Measurements from ENCODE around the gene PRR30. TPM values are rescaled to one million over a fixed set of nuclear protein-coding genes. Genes with fewer than 3 reads are reported as not detected.

Gene PRR30
- total RNA-seq, 1 experiment from 2014 or later = not detected

GRCh38 chr2:27108221-27108620, 31.0 kb downstream of the PRR30 start:
- Histone ChIP-seq H3K27ac (ENCODE audit: low read depth, low read length) (no peak overlapping the region), H3K36me3 (ENCODE audit: control insufficient read depth in 1 of 2, insufficient read depth in 2 of 2, low read length in 2 of 2) (no peaks in the 10 kb centered on the region), H3K4me1 (ENCODE audit: control insufficient read depth in 1 of 2, insufficient read depth in 2 of 2, low read length in 2 of 2) (no peaks in the 10 kb centered on the region), H3K27me3 (ENCODE audit: insufficient read depth, low read length) (no peaks in the 10 kb centered on the region), H3K4me2 (ENCODE audit: low read length) (no peak overlapping the region), H4K20me1 (ENCODE audit: insufficient read depth) (no peaks in the 10 kb centered on the region), H2AFZ (ENCODE audit: low read depth, low read length, poor library complexity, severe bottlenecking) (no peak overlapping the region), H3K9me2 (ENCODE audit: insufficient read depth) (no peaks in the 10 kb centered on the region), H3K9ac (ENCODE audit: low read length) (no peak overlapping the region), H3K79me2 (ENCODE audit: insufficient read depth, low read length) (no peaks in the 10 kb centered on the region), H3K9me3 (ENCODE audit: control insufficient read depth in 1 of 2, insufficient read depth in 1 of 2, low read depth in 1 of 2, low read length in 2 of 2) (no peaks in the 10 kb centered on the region), H3K4me3 (replicated peaks in 1 of 2; ENCODE audit: low read depth in 1 of 2, low read length in 2 of 2) (no peak overlapping the region)
- intact Hi-C loops (cut with micrococcal nuclease) = no loop called here
- ATAC-seq (no peak), DNase-seq (ENCODE audit: low read depth, low spot score) (no peak)
- BruUV-seq (replicated peaks) = no TSS peak
- ChIA-PET CTCF (interaction anchor here (1.4 kb wide), 1 partner anchor 83 kb away, joined by 4 read pairs; no protein-coding TSS in a partner anchor), RAD21 (ENCODE audit: low non-redundant PET in 1 of 2, low total read pairs in 2 of 2, uncharacterized antibody in 2 of 2, unreplicated experiment in 2 of 2) (no interaction called here), POLR2A (no interaction called here)
- TF ChIP-seq FOSL1 (IDR thresholded peaks at IDR 0.05; ENCODE audit: low read depth) (no peak), POLR2A (IDR thresholded peaks at IDR 0.05; ENCODE audit: borderline replicate concordance, extremely low read depth, insufficient read depth, insufficient read length) (no peak), RAD21 (IDR thresholded peaks at IDR 0.05; ENCODE audit: low read depth) (no peak), SP1 (IDR thresholded peaks at IDR 0.05; ENCODE audit: low read depth) (no peak), YY1 (IDR thresholded peaks at IDR 0.05; ENCODE audit: extremely low read depth, insufficient replicate concordance, low read depth, low read length) (no peak), JUND (IDR thresholded peaks at IDR 0.05) (no peak), EZH2phosphoT487 (IDR thresholded peaks at IDR 0.05; ENCODE audit: borderline replicate concordance) (no peak), TCF7L2 (IDR thresholded peaks at IDR 0.05; ENCODE audit: borderline replicate concordance, extremely low read depth, insufficient read depth, insufficient read length) (no peak), ZNF274 (IDR thresholded peaks at IDR 0.05; ENCODE audit: low read depth, low read length) (no peak), EZH2 (IDR thresholded peaks at IDR 0.05) (no peak), CEBPB (IDR thresholded peaks at IDR 0.05; ENCODE audit: low read depth) (no peak)

GRCh38 chr2:27105981-27106380, 33.2 kb downstream of the PRR30 start:
- Histone ChIP-seq H3K9me2 (ENCODE audit: insufficient read depth) (no peaks in the 10 kb centered on the region), H3K9ac (ENCODE audit: low read length) (no peak overlapping the region), H3K4me1 (ENCODE audit: control insufficient read depth in 1 of 2, insufficient read depth in 2 of 2, low read length in 2 of 2) (no peaks in the 10 kb centered on the region), H2AFZ (ENCODE audit: low read depth, low read length, poor library complexity, severe bottlenecking) (no peak overlapping the region), H3K79me2 (ENCODE audit: insufficient read depth, low read length) (no peaks in the 10 kb centered on the region), H4K20me1 (ENCODE audit: insufficient read depth) (no peaks in the 10 kb centered on the region), H3K9me3 (ENCODE audit: control insufficient read depth in 1 of 2, insufficient read depth in 1 of 2, low read depth in 1 of 2, low read length in 2 of 2) (no peaks in the 10 kb centered on the region), H3K27me3 (ENCODE audit: insufficient read depth, low read length) (no peaks in the 10 kb centered on the region), H3K27ac (ENCODE audit: low read depth, low read length) (no peak overlapping the region), H3K4me2 (ENCODE audit: low read length) (no peak overlapping the region), H3K36me3 (ENCODE audit: control insufficient read depth in 1 of 2, insufficient read depth in 2 of 2, low read length in 2 of 2) (no peaks in the 10 kb centered on the region), H3K4me3 (replicated peaks in 1 of 2; ENCODE audit: low read depth in 1 of 2, low read length in 2 of 2) (no peak overlapping the region)
- ChIA-PET CTCF (no interaction called here), POLR2A (interaction anchor here (0.6 kb wide), 1 partner anchor 203 kb away, joined by 3 read pairs; no protein-coding TSS in a partner anchor), RAD21 (ENCODE audit: low non-redundant PET in 1 of 2, low total read pairs in 2 of 2, uncharacterized antibody in 2 of 2, unreplicated experiment in 2 of 2) (no interaction called here)
- DNase-seq (ENCODE audit: low read depth, low spot score) = no peak
- no peak for TF ChIP-seq MAX (IDR thresholded peaks at IDR 0.05)
- TF ChIP-seq ELF1 (IDR thresholded peaks at IDR 0.05; ENCODE audit: borderline replicate concordance, low read depth) = no peak
- intact Hi-C loops (cut with micrococcal nuclease) = no loop called here
- BruUV-seq (replicated peaks) = no TSS peak
- no peak for ATAC-seq

All from HCT116 (cell line).